HCT116 (cell line): ENCODE measurements around the gene SPDEF. TPM values are rescaled to one million over a fixed set of nuclear protein-coding genes. Genes with fewer than 3 reads are reported as not detected.

Experiments
- ATAC-seq: fragments of 200-7000 bp; cut with Tn5 transposase; 2 replicates; pipeline ENCODE4 v1.9.1; 2020; ENCODE audit warnings: mild to moderate bottlenecking, moderate library complexity
- BruUV-seq: library from RNA; stranded (reverse); fragments of 400-500 nt; replicated peaks from 2 replicates; lab custom pipeline; 2021; lab: Mats Ljungman, UMichigan
- CTCF ChIA-PET: fragments of 300-600 bp; sonication (Branson Sonifier 250); formaldehyde crosslinking; loops from one replicate; lab custom pipeline; 2021; ENCODE audit warnings: antibody characterized with exemption; lab: Charles Lee
- POLR2A ChIA-PET: fragments of 300-600, 350-600 bp; sonication (Branson Sonifier 250); formaldehyde crosslinking; loops from one replicate; lab custom pipeline; 2021; ENCODE audit warnings: antibody characterized with exemption; lab: Charles Lee
- RAD21 ChIA-PET, 2 experiments: fragments of 300-600 bp; sonication (Branson Sonifier 250); formaldehyde crosslinking; loops; one replicate each; lab custom pipeline; 2023; ENCODE audit warnings: low total read pairs in 2 of 2; ENCODE audit not compliant: uncharacterized antibody in 2 of 2, unreplicated experiment in 2 of 2, low non-redundant PET in 1 of 2; lab: Charles Lee
- DNase-seq: peaks from one replicate; pipeline ENCODE4 v3.0.0-alpha.2; 2010; ENCODE audit warnings: low read depth, low spot score
- H2AFZ ChIP-seq: fragments of 200-600 bp; shearing (Covaris generic), sonication (generic); 2 replicates; pipeline ENCODE4 v1.6.1; 2017; ENCODE audit warnings: low read depth, mixed run types, mixed read lengths, antibody characterized with exemption, low read length; ENCODE audit not compliant: poor library complexity, severe bottlenecking
- H3K27ac ChIP-seq: 2 replicates; pipeline ENCODE4 v1.5.1; 2012; ENCODE audit warnings: low read depth, low read length
- H3K27me3 ChIP-seq: fragments of 200-600 bp; sonication (generic); 2 replicates; pipeline ENCODE4 v1.6.1; 2016; ENCODE audit warnings: mixed run types, low read length, mixed read lengths; ENCODE audit not compliant: insufficient read depth
- H3K36me3 ChIP-seq, 2 experiments: fragments of 200-500 bp in 1 of 2; fragments of 200-600 bp in 1 of 2; sonication (Bioruptor generic) in 1 of 2; sonication (generic) in 1 of 2; 2 replicates each; pipeline versions ENCODE4 v1.5.1 to v1.6.1; 2014 to 2016; ENCODE audit warnings: low read length in 2 of 2, inconsistent platforms in 1 of 2, mixed read lengths in 1 of 2, mixed run types in 1 of 2; ENCODE audit not compliant: insufficient read depth in 2 of 2, control insufficient read depth in 1 of 2
- H3K4me1 ChIP-seq, 2 experiments: fragments of 200-600 bp in 1 of 2; sonication (generic) in 1 of 2; 2 replicates each; pipeline versions ENCODE4 v1.5.1 to v1.6.1; 2012 to 2017; ENCODE audit warnings: low read length in 2 of 2, inconsistent platforms in 1 of 2, mild to moderate bottlenecking in 1 of 2, mixed read lengths in 1 of 2, mixed run types in 1 of 2, moderate library complexity in 1 of 2; ENCODE audit not compliant: insufficient read depth in 2 of 2, control insufficient read depth in 1 of 2
- H3K4me2 ChIP-seq: fragments of 200-600 bp; sonication (generic); 2 replicates; pipeline ENCODE4 v1.6.1; 2017; ENCODE audit warnings: mixed run types, low read length, mixed read lengths
- H3K4me3 ChIP-seq, 2 experiments: fragments of 200-600 bp in 1 of 2; sonication (generic) in 1 of 2; replicated peaks in 1 of 2; 2 replicates each; pipeline ENCODE4 v1.5.1; 2011 to 2016; ENCODE audit warnings: low read length in 2 of 2, control low read depth in 1 of 2, low read depth in 1 of 2, mild to moderate bottlenecking in 1 of 2, mixed read lengths in 1 of 2, mixed run types in 1 of 2
- H3K79me2 ChIP-seq: fragments of 200-600 bp; sonication (generic); 2 replicates; pipeline ENCODE4 v1.6.1; 2017; ENCODE audit warnings: mild to moderate bottlenecking, mixed run types, low read length, moderate library complexity, mixed read lengths; ENCODE audit not compliant: insufficient read depth
- H3K9ac ChIP-seq: fragments of 200-600 bp; sonication (generic); 2 replicates; pipeline ENCODE4 v1.6.1; 2016; ENCODE audit warnings: low read length, mixed read lengths
- H3K9me2 ChIP-seq: fragments of 200-600 bp; sonication (generic), shearing (Covaris generic); 2 replicates; pipeline ENCODE4 v1.6.1; 2017; ENCODE audit warnings: mixed run types, mild to moderate bottlenecking, moderate library complexity; ENCODE audit not compliant: insufficient read depth
- H3K9me3 ChIP-seq, 2 experiments: fragments of 200-500 bp in 1 of 2; fragments of 200-600 bp in 1 of 2; sonication (Bioruptor generic) in 1 of 2; sonication (generic) in 1 of 2; 2 replicates each; pipeline ENCODE4 v1.6.1; 2014 to 2017; ENCODE audit warnings: low read length in 2 of 2, mixed read lengths in 2 of 2, inconsistent platforms in 1 of 2, low read depth in 1 of 2, mild to moderate bottlenecking in 1 of 2, mixed run types in 1 of 2, moderate library complexity in 1 of 2; ENCODE audit not compliant: control insufficient read depth in 1 of 2, insufficient read depth in 1 of 2
- H4K20me1 ChIP-seq: fragments of 200-600 bp; sonication (generic), shearing (Covaris generic); 2 replicates; pipeline ENCODE4 v1.6.1; 2017; ENCODE audit warnings: mixed run types, mild to moderate bottlenecking, moderate library complexity; ENCODE audit not compliant: insufficient read depth
- EGR1 ChIP-seq: IDR thresholded peaks from 2 replicates; pipeline ENCODE4 v1.6.1; 2012; ENCODE audit warnings: low read depth
- EZH2 ChIP-seq: fragments of 200-600 bp; sonication (generic); IDR thresholded peaks from 2 replicates; pipeline ENCODE4 v1.6.1; 2017; ENCODE audit warnings: antibody characterized with exemption, mixed run types
- JUND ChIP-seq: IDR thresholded peaks from 2 replicates; pipeline ENCODE4 v1.6.1; 2012
- POLR2A ChIP-seq: IDR thresholded peaks from 2 replicates; pipeline ENCODE4 v1.7.0; 2011; ENCODE audit warnings: borderline replicate concordance; ENCODE audit not compliant: insufficient read depth, insufficient read length; ENCODE audit errors: extremely low read depth
- RAD21 ChIP-seq: IDR thresholded peaks from 2 replicates; pipeline ENCODE4 v1.6.1; 2012; ENCODE audit warnings: low read depth, mild to moderate bottlenecking
- SIN3A ChIP-seq: IDR thresholded peaks from 2 replicates; pipeline ENCODE4 v1.6.1; 2012; ENCODE audit warnings: low read depth
- TCF7L2 ChIP-seq: IDR thresholded peaks from 2 replicates; pipeline ENCODE4 v1.7.0; 2011; ENCODE audit warnings: borderline replicate concordance, inconsistent platforms; ENCODE audit not compliant: insufficient read depth, insufficient read length; ENCODE audit errors: extremely low read depth
- ZFX ChIP-seq: fragments of 450-650 bp; IDR thresholded peaks from 2 replicates; pipeline ENCODE4 v1.6.1; 2017
- intact Hi-C: fragments of 100-400 bp; cut with micrococcal nuclease; formaldehyde crosslinking; loops from 2 replicates; pipeline ENCODE4 v1.10.0; 2022
- total RNA-seq: library from RNA; stranded (reverse); gene quantifications from one replicate; pipeline ENCODE4 v1.2.1, GENCODE V29; 2021; ENCODE audit not compliant: unreplicated experiment
- TF ChIP-seq, protein P1 (sequence below): IDR thresholded peaks from 2 replicates; pipeline ENCODE4 v1.6.1; 2012; ENCODE audit warnings: low read depth

The SPDEF gene
- total RNA-seq, 1 experiment from 2014 or later = 0.39 TPM

DNA sequence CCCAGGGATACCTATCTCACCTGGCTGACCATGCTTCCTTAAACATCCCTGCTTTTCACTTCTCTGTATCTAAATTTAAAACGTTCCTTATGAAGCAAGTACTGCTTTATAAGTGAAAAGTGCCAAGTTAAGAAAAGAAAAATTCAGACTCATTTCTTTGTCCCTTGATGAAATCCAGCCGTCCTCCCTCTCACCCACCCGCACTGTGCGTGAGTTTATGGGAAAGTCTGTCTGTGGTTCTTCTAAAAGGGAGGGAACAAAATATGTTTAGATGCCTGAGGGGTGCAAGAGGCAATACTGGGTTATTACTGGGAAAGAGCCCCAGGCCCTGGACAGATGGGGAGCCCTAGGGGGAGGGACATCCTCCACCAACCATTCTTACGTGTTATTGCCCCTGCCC is 31.2 kb downstream of the SPDEF start:
- POLR2A ChIA-PET = no interaction called here
- TF ChIP-seq JUND (no peak), SIN3A (no peak), EZH2 (no peak), RAD21 (no peak), EGR1 (no peak), POLR2A (no peak)
- TF ChIP-seq, protein P1, sequence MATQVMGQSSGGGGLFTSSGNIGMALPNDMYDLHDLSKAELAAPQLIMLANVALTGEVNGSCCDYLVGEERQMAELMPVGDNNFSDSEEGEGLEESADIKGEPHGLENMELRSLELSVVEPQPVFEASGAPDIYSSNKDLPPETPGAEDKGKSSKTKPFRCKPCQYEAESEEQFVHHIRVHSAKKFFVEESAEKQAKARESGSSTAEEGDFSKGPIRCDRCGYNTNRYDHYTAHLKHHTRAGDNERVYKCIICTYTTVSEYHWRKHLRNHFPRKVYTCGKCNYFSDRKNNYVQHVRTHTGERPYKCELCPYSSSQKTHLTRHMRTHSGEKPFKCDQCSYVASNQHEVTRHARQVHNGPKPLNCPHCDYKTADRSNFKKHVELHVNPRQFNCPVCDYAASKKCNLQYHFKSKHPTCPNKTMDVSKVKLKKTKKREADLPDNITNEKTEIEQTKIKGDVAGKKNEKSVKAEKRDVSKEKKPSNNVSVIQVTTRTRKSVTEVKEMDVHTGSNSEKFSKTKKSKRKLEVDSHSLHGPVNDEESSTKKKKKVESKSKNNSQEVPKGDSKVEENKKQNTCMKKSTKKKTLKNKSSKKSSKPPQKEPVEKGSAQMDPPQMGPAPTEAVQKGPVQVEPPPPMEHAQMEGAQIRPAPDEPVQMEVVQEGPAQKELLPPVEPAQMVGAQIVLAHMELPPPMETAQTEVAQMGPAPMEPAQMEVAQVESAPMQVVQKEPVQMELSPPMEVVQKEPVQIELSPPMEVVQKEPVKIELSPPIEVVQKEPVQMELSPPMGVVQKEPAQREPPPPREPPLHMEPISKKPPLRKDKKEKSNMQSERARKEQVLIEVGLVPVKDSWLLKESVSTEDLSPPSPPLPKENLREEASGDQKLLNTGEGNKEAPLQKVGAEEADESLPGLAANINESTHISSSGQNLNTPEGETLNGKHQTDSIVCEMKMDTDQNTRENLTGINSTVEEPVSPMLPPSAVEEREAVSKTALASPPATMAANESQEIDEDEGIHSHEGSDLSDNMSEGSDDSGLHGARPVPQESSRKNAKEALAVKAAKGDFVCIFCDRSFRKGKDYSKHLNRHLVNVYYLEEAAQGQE = no peak
- Histone ChIP-seq H3K4me3 (no peak overlapping the region), H3K27ac (no peak overlapping the region), H3K4me2 (no peak overlapping the region), H3K9me3 (no peaks in the 10 kb centered on the region), H3K9ac (no peak overlapping the region), H3K36me3 (no peaks in the 10 kb centered on the region), H4K20me1 (no peaks in the 10 kb centered on the region), H2AFZ (no peak overlapping the region), H3K4me1 (peaks cover 10 to 14% of the 10 kb centered on the region in 2 experiments; a peak in 3 of 4 replicates), H3K27me3 (no peaks in the 10 kb centered on the region), H3K79me2 (no peaks in the 10 kb centered on the region), H3K9me2 (no peaks in the 10 kb centered on the region)
- RAD21 ChIA-PET = no interaction called here
- DNase-seq = no peak
- intact Hi-C loops = no loop called here
- ATAC-seq = no peak
- CTCF ChIA-PET = no interaction called here
- BruUV-seq = no TSS peak

DNA sequence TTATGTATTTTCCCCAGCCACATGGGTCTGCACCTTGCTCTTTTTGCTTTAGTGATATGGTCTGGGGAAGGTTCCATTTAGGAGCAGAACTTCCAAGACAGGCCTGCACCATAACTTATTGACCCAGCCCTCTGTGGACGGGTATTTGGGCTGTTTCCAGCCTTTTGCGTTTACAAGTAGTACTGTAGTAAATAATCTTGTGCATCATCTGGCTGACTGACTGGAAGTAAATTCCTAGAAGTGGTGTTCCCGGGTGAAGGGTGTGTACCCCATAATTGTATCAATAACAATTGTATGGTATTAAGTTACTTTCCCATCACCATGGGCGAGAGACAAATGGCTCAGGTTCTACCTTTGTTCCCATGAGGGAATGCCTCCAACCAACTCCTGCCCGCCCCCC is 31.6 kb downstream of the SPDEF start:
- no peak overlapping the region for H3K9ac ChIP-seq
- ATAC-seq (no peak), DNase-seq (no peak)
- H3K9me3 ChIP-seq = no peaks in the 10 kb centered on the region
- TF ChIP-seq ZFX (no peak), TCF7L2 (no peak), SIN3A (no peak)
- TF ChIP-seq, protein P1 = no peak
- H2AFZ ChIP-seq = no peak overlapping the region
- no TSS peak for BruUV-seq
- H3K4me1 ChIP-seq = peaks cover 10 to 14% of the 10 kb centered on the region in 2 experiments; a peak in 3 of 4 replicates
- intact Hi-C loops = no loop called here
- RAD21 ChIA-PET = no interaction called here
- no peaks in the 10 kb centered on the region for H3K79me2 ChIP-seq
- no peak overlapping the region for H3K4me2 ChIP-seq
- no peaks in the 10 kb centered on the region for H3K9me2 ChIP-seq
- POLR2A ChIA-PET = no interaction called here
- H4K20me1 ChIP-seq = no peaks in the 10 kb centered on the region
- H3K27ac ChIP-seq = no peak overlapping the region
- CTCF ChIA-PET = no interaction called here
- H3K4me3 ChIP-seq = no peak overlapping the region
- H3K27me3 ChIP-seq = no peaks in the 10 kb centered on the region
- H3K36me3 ChIP-seq = no peaks in the 10 kb centered on the region
